GM12801 (cell line): ENCODE data around the gene TNIP1.

ENCODE experiments used
- CTCF ChIP-seq: IDR thresholded peaks from one replicate; pipeline ENCODE4 v1.5.1; 2011; ENCODE audit warnings: control low read depth; ENCODE audit not compliant: insufficient read length; ENCODE audit errors: extremely low read depth

The TNIP1 gene, protein sequence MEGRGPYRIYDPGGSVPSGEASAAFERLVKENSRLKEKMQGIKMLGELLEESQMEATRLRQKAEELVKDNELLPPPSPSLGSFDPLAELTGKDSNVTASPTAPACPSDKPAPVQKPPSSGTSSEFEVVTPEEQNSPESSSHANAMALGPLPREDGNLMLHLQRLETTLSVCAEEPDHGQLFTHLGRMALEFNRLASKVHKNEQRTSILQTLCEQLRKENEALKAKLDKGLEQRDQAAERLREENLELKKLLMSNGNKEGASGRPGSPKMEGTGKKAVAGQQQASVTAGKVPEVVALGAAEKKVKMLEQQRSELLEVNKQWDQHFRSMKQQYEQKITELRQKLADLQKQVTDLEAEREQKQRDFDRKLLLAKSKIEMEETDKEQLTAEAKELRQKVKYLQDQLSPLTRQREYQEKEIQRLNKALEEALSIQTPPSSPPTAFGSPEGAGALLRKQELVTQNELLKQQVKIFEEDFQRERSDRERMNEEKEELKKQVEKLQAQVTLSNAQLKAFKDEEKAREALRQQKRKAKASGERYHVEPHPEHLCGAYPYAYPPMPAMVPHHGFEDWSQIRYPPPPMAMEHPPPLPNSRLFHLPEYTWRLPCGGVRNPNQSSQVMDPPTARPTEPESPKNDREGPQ

DNA sequence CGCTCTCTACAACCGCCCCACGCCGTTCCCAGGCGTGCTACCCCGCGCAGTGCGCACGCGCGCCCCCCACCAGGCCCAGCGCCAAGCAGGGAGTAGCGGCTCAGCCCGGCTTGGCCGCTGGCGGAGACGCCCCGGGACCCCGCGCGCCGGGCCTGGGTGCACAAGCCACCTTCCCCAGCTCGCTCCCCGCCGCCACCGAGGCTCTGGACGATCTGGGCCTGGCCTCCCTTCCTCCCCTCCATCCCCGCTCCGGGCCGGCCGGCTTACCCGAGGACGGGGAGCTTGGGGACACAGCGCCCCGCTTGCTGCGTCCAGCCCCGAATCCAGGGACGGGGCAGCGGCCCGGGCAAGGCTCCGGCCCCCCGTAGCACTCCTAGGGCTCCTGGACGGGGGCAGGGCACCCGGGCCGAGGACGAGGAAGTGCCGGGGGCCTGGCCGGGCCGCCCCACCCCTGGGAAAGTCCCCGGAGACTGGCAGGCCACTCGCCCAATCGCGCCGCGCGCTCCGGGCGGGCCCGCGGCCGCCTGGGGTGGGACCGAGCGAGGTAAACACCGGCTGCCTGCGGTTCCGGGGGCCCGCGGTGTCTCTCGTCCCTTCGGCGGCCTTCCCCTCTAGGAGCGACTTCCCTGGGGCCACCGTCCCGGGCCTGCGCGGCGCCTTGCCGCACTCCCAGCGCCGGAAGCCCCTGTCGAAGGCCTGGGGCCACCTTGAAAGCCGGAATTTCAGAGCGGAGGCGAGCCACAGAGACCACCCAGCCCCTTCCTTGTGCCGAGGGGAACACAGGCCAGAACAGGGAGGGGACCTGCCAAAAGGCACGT is at the start of gene TNIP1:
TNIP1 (minus strand) TSS at position 422 of the 818 bp plus-strand sequence. CDS start 15,939 bp downstream, outside the sequence.
- TF ChIP-seq CTCF: no peak

GRCh38 chr5:151130235-151130921 is 49.5 kb upstream of the TNIP1 start:
- TF ChIP-seq CTCF: no peak

- no peak for TF ChIP-seq CTCF
Observed at GRCh38 chr5:151128817-151129216, 48.0 kb upstream of the TNIP1 start.

- no peak for TF ChIP-seq CTCF
Observed at GRCh38 chr5:151127926-151128325, 47.1 kb upstream of the TNIP1 start.

DNA sequence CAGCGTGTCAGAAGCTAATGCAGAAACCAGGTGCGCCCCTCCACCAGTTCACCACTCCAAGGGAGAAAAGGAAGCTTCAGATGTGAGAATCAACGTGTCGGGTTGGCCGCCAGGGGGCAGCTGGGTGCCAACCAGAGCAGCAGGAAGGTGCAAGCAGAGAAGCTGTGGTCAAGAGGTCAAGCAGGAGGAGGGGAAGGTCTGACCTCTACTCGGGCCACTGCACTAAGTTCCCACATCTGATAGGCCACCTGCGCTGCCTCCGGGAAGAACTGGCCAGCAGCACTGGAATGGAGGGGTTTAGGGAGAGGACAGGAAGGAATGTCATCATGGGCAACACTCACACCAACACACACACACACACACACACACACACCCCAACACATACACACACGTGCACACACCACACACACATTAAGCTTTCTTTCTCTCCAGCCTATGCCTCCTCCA is 45.4 kb upstream of the TNIP1 start:
- TF ChIP-seq CTCF: no peak

DNA sequence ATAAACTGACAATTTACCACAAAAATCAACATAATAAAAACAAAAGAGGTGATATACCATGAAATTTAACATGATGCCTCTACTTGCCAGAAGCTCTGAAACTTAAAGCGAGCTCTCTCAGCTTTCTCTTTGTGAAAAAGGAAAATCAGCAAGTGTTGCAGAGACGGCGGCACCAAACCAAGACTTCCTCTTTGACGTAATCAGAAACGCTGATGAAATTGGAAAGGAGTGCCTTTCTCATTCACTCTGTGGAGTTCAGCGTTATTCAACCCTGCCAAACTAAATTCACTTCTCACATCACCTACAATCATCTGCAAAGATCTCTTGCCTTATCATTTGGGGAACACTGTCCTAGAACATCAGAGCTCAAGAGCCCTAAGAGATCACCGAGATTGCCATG is 44.6 kb upstream of the TNIP1 start:
- TF ChIP-seq CTCF: no peak
